GM12873 (cell line): Measurements from ENCODE around the gene STK17B.

Experiments
- CTCF ChIP-seq: IDR thresholded peaks from 2 replicates; pipeline ENCODE4 v1.5.1; 2012; ENCODE audit warnings: low read depth, mild to moderate bottlenecking, moderate library complexity, low read length, control low read depth; ENCODE audit not compliant: insufficient read depth; ENCODE audit errors: missing control alignments

STK17B gene

GRCh38 chr2:196200557-196200956, 29.2 kb upstream of the STK17B start:
- no peak for TF ChIP-seq CTCF

GRCh38 chr2:196195758-196196157, 24.4 kb upstream of the STK17B start:
- no peak for TF ChIP-seq CTCF

GRCh38 chr2:196195302-196195701, 23.9 kb upstream of the STK17B start:
- no peak for TF ChIP-seq CTCF

- no peak for TF ChIP-seq CTCF
These were observed 20.2 kb upstream of the STK17B start for GRCh38 chr2:196191541-196191940.

GRCh38 chr2:196187898-196188458, 16.6 kb upstream of the STK17B start:
- TF ChIP-seq CTCF: no peak

GRCh38 chr2:196186266-196186980, 15.0 kb upstream of the STK17B start:
- TF ChIP-seq CTCF: no peak

GRCh38 chr2:196184921-196185320, 13.5 kb upstream of the STK17B start:
- no peak for TF ChIP-seq CTCF
